Measurements from ENCODE around the gene MCCC1.
"Not testable (repeated sequence)": the region's sequence is repeated elsewhere in the genome, so short reads cannot be mapped to it uniquely, and the experiment has no call there.

The MCCC1 gene

DNA sequence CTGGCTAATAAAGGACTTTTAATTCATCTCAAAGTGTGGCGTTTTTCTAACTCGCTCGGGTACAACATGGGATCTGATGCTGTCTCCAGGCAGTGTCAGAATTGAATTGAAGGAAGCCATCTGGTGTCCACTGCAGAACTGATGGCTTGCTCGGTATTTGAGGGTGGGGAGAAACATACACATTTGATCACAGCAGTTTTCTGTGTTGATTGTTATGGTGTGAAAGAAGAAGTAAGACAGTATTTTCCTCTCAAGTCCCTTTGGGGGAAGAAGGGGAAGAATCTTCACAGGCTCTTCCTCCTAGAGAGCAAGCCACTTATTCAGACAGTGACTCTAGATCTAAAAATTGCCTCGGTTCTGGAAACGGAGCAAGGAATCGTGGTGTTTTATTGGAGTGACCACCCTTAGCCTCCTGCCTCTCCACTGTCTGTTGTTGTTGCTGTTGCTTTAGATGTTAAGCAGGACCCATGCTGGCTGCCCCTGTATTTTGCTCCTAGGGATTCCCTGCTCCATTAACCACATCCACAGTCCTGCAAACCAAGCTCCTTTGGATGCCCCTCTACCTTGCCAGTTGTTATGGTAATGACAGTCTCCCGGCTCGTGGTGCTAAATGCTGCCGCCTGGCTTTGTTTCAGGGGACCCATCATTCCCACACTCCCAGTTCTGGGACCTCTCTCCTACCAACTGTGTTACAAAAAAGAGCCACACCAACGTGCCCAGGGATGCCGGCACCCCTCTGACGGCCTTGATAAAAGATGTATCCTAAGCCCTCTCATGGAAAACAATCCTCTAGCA is 15.3 kb upstream of the MCCC1 start:
- Histone ChIP-seq H3K9me3 (ENCODE audit: insufficient read depth, low read length) (no peaks in the 10 kb centered on the region), H3K4me3 (ENCODE audit: insufficient read depth, low read length, poor library complexity, severe bottlenecking) (no peak overlapping the region), H3K79me2 (ENCODE audit: insufficient read depth, low read length) (no peaks in the 10 kb centered on the region), H3K9ac (ENCODE audit: low read length) (no peak overlapping the region), H4K20me1 (ENCODE audit: low read depth, low read length) (no peaks in the 10 kb centered on the region), H3F3A (ENCODE audit: insufficient read depth) (no peaks in the 10 kb centered on the region), H3K27me3 (ENCODE audit: low read length) (no peaks in the 10 kb centered on the region), H3K36me3 (ENCODE audit: low read length) (no peaks in the 10 kb centered on the region), H3K27ac (ENCODE audit: low read depth, low read length) (no peak overlapping the region), H3K9me2 (replicated peaks; ENCODE audit: insufficient read depth, low read length) (no peaks in the 10 kb centered on the region), H3K4me2 (ENCODE audit: low read depth, low read length, poor library complexity, severe bottlenecking) (no peak overlapping the region), H2AFZ (ENCODE audit: low read depth, low read length, severe bottlenecking) (no peak overlapping the region)
- TF ChIP-seq EZH2phosphoT487 (conservative IDR thresholded peaks at IDR 0.05; ENCODE audit: low read length) = no peak
- TF ChIP-seq, protein P1, sequence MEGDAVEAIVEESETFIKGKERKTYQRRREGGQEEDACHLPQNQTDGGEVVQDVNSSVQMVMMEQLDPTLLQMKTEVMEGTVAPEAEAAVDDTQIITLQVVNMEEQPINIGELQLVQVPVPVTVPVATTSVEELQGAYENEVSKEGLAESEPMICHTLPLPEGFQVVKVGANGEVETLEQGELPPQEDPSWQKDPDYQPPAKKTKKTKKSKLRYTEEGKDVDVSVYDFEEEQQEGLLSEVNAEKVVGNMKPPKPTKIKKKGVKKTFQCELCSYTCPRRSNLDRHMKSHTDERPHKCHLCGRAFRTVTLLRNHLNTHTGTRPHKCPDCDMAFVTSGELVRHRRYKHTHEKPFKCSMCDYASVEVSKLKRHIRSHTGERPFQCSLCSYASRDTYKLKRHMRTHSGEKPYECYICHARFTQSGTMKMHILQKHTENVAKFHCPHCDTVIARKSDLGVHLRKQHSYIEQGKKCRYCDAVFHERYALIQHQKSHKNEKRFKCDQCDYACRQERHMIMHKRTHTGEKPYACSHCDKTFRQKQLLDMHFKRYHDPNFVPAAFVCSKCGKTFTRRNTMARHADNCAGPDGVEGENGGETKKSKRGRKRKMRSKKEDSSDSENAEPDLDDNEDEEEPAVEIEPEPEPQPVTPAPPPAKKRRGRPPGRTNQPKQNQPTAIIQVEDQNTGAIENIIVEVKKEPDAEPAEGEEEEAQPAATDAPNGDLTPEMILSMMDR (IDR thresholded peaks at IDR 0.05; ENCODE audit: insufficient read depth, low read length, poor library complexity, severe bottlenecking) = no peak

DNA sequence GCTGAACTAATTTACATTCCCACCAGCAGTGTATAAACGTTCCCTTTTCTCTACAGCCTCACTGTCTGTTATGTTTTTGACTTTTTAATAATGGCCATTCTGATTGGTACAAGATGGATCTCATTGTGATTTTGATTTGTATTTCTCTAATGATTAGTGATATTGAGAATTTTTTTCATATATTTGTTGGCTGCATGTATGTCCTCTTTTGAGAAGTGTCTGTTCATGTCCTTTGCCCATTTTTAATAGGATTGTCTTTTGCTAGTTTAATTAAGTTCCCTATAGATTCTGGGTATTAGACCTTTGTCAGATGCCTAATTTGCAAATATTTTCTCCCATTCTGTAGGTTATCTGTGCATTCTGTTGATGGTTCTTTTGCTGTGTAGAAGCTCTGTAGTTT is 10.6 kb upstream of the MCCC1 start:
- not testable (repeated sequence) for H4K20me1 ChIP-seq (ENCODE audit: low read depth, low read length); H3K9ac ChIP-seq (ENCODE audit: low read length); H3K4me2 ChIP-seq (ENCODE audit: low read depth, low read length, poor library complexity, severe bottlenecking); H3K27ac ChIP-seq (ENCODE audit: low read depth, low read length); H3F3A ChIP-seq (ENCODE audit: insufficient read depth); H3K27me3 ChIP-seq (ENCODE audit: low read length); H3K79me2 ChIP-seq (ENCODE audit: insufficient read depth, low read length); H3K9me2 ChIP-seq (replicated peaks; ENCODE audit: insufficient read depth, low read length); H2AFZ ChIP-seq (ENCODE audit: low read depth, low read length, severe bottlenecking); H3K4me3 ChIP-seq (ENCODE audit: insufficient read depth, low read length, poor library complexity, severe bottlenecking); H3K36me3 ChIP-seq (ENCODE audit: low read length); H3K9me3 ChIP-seq (ENCODE audit: insufficient read depth, low read length)

DNA sequence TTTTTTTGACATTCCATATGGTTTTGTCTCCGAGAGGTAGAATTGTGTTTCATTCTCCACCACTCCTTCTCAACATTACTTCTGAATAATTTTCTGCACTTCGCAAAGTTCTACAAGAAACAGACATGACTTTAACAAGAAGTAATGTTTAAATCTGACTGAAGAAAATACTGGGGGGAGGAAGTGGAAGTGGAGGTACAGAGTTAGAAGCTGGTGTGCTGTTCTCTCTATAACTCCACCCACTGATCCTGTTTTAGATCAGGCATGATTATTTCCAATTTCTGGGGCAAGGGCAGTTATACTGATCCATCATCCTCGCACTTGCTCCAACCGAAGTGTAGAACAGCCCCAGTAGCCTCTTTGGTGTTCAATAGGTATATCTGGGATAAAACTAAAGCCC is 9.2 kb upstream of the MCCC1 start:
- Histone ChIP-seq H3K9me2 (replicated peaks; ENCODE audit: insufficient read depth, low read length) (no peaks in the 10 kb centered on the region), H3K9ac (ENCODE audit: low read length) (no peak overlapping the region), H3K79me2 (ENCODE audit: insufficient read depth, low read length) (no peaks in the 10 kb centered on the region), H3K4me2 (ENCODE audit: low read depth, low read length, poor library complexity, severe bottlenecking) (no peak overlapping the region), H3K9me3 (ENCODE audit: insufficient read depth, low read length) (no peaks in the 10 kb centered on the region), H2AFZ (ENCODE audit: low read depth, low read length, severe bottlenecking) (no peak overlapping the region), H3K36me3 (ENCODE audit: low read length) (no peaks in the 10 kb centered on the region), H3K27me3 (ENCODE audit: low read length) (no peaks in the 10 kb centered on the region), H3K4me3 (ENCODE audit: insufficient read depth, low read length, poor library complexity, severe bottlenecking) (no peak overlapping the region), H4K20me1 (ENCODE audit: low read depth, low read length) (no peaks in the 10 kb centered on the region), H3F3A (ENCODE audit: insufficient read depth) (no peaks in the 10 kb centered on the region), H3K27ac (ENCODE audit: low read depth, low read length) (no peak overlapping the region)
- no peak for TF ChIP-seq EZH2phosphoT487 (conservative IDR thresholded peaks at IDR 0.05; ENCODE audit: low read length)
- TF ChIP-seq, protein P1 (IDR thresholded peaks at IDR 0.05; ENCODE audit: insufficient read depth, low read length, poor library complexity, severe bottlenecking) = no peak

DNA sequence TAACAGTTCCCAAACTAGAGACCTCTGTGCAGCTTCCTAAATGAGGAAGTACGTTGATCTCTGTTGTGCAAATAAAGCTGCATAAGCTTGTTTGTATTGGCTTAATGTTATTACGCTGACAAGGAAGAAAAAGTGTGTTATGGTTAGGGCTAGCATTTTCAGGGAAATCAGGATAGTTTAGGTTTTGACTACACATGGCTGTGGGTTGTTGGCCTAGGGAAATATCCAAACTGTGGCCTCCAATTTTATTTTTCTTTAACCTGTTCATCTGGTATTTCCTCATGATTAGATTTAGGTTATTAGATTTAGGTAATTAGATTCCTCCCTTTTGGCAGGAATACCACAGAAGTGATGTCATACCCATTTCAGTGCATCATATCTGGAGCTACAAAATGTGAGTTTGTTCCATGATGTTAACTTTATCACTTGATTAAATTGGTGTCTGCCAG is 8.7 kb upstream of the MCCC1 start:
- Histone ChIP-seq H3K9me2 (replicated peaks; ENCODE audit: insufficient read depth, low read length) (no peaks in the 10 kb centered on the region), H3K27me3 (ENCODE audit: low read length) (no peaks in the 10 kb centered on the region), H3K9ac (ENCODE audit: low read length) (no peak overlapping the region), H3F3A (ENCODE audit: insufficient read depth) (no peaks in the 10 kb centered on the region), H4K20me1 (ENCODE audit: low read depth, low read length) (no peaks in the 10 kb centered on the region), H3K9me3 (ENCODE audit: insufficient read depth, low read length) (no peaks in the 10 kb centered on the region), H3K4me3 (ENCODE audit: insufficient read depth, low read length, poor library complexity, severe bottlenecking) (no peak overlapping the region), H3K27ac (ENCODE audit: low read depth, low read length) (no peak overlapping the region), H3K36me3 (ENCODE audit: low read length) (no peaks in the 10 kb centered on the region), H3K79me2 (ENCODE audit: insufficient read depth, low read length) (no peaks in the 10 kb centered on the region), H3K4me2 (ENCODE audit: low read depth, low read length, poor library complexity, severe bottlenecking) (no peak overlapping the region), H2AFZ (ENCODE audit: low read depth, low read length, severe bottlenecking) (no peak overlapping the region)
- TF ChIP-seq, protein P1 (IDR thresholded peaks at IDR 0.05; ENCODE audit: insufficient read depth, low read length, poor library complexity, severe bottlenecking) = no peak
- TF ChIP-seq EZH2phosphoT487 (conservative IDR thresholded peaks at IDR 0.05; ENCODE audit: low read length) = no peak

DNA sequence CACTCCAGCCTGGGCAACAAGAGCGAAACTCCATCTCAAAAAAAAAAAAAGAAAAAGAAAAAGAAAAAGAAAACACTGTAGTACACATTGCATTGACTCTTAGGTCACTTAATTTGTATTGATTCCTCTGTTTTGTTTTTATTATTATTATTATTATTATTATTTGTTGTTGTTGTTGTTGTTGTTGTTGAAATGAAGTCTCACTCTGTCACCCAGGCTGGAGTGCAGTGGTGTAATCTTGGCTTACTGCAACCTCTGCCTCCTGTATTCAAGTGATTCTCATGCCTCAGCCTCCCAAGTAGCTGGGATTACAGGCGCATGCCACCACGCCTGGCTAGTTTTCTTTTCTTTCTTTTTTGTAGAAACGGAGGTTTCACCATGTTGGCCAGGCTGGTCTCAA is 8.1 kb upstream of the MCCC1 start:
- not testable (repeated sequence) for H3K36me3 ChIP-seq (ENCODE audit: low read length); H3K9ac ChIP-seq (ENCODE audit: low read length); H3K27ac ChIP-seq (ENCODE audit: low read depth, low read length)

More for the DNA sequence above, 8.1 kb upstream of the MCCC1 start:
- H2AFZ ChIP-seq (ENCODE audit: low read depth, low read length, severe bottlenecking); H3K9me2 ChIP-seq (replicated peaks; ENCODE audit: insufficient read depth, low read length); H3K27me3 ChIP-seq (ENCODE audit: low read length); H4K20me1 ChIP-seq (ENCODE audit: low read depth, low read length); H3K4me3 ChIP-seq (ENCODE audit: insufficient read depth, low read length, poor library complexity, severe bottlenecking); H3K4me2 ChIP-seq (ENCODE audit: low read depth, low read length, poor library complexity, severe bottlenecking); H3K79me2 ChIP-seq (ENCODE audit: insufficient read depth, low read length); H3F3A ChIP-seq (ENCODE audit: insufficient read depth); H3K9me3 ChIP-seq (ENCODE audit: insufficient read depth, low read length): not testable (repeated sequence)
